NB4 (cell line): ENCODE measurements around the gene CFAP45.

Experiments
- DNase-seq: peaks from one replicate; pipeline ENCODE4 v3.0.0; 2010; ENCODE audit warnings: low read depth
- H3K4me3 ChIP-seq: one replicate; pipeline ENCODE4 v1.5.1; 2011; ENCODE audit warnings: mild to moderate bottlenecking, low read depth, low read length, moderate library complexity
- CTCF ChIP-seq: IDR thresholded peaks from one replicate; pipeline ENCODE4 v1.5.1; 2012; ENCODE audit warnings: low read depth, low read length
- MAX ChIP-seq: IDR thresholded peaks from 2 replicates; pipeline ENCODE4 v1.6.1; 2011; ENCODE audit warnings: low read depth, low read length
- MYC ChIP-seq: IDR thresholded peaks from 2 replicates; pipeline ENCODE4 v1.6.1; 2011; ENCODE audit warnings: low read depth, low read length
- POLR2A ChIP-seq: IDR thresholded peaks from 2 replicates; pipeline ENCODE4 v1.6.1; 2011; ENCODE audit warnings: mild to moderate bottlenecking; ENCODE audit not compliant: insufficient read length; ENCODE audit errors: extremely low read depth

Gene CFAP45

GRCh38 chr1:159932296-159933285 is 32.6 kb upstream of the CFAP45 start:
- no peak for TF ChIP-seq MAX
- no peak for TF ChIP-seq MYC
- TF ChIP-seq POLR2A = no peak
- TF ChIP-seq CTCF = no peak
- DNase-seq = no peak
- no peak overlapping the region for H3K4me3 ChIP-seq

- TF ChIP-seq CTCF (no peak), MYC (no peak), POLR2A (no peak), MAX (no peak)
- H3K4me3 ChIP-seq = no peak overlapping the region
- no peak for DNase-seq
These were observed 31.8 kb upstream of the CFAP45 start for GRCh38 chr1:159931795-159932173.

GRCh38 chr1:159931101-159931794 is 31.3 kb upstream of the CFAP45 start:
- no peak for DNase-seq
- TF ChIP-seq MYC (no peak), MAX (no peak), CTCF (no peak)
- H3K4me3 ChIP-seq = no peak overlapping the region

- H3K4me3 ChIP-seq = no peak overlapping the region
- DNase-seq = no peak
- TF ChIP-seq MAX (no peak), CTCF (no peak)
These were observed 30.7 kb upstream of the CFAP45 start for GRCh38 chr1:159930634-159931033.

- no peak for DNase-seq
- TF ChIP-seq MAX = no peak
- no peak for TF ChIP-seq CTCF
- no peak for TF ChIP-seq MYC
- TF ChIP-seq POLR2A = no peak
- H3K4me3 ChIP-seq = no peak overlapping the region
These were observed 30.3 kb upstream of the CFAP45 start for GRCh38 chr1:159930216-159930615.
